ENCODE measurements around the gene TTC38.

GRCh38 chr22:46251816-46252380 lies 15.9 kb upstream of the TTC38 start:
- TF ChIP-seq, protein P1, sequence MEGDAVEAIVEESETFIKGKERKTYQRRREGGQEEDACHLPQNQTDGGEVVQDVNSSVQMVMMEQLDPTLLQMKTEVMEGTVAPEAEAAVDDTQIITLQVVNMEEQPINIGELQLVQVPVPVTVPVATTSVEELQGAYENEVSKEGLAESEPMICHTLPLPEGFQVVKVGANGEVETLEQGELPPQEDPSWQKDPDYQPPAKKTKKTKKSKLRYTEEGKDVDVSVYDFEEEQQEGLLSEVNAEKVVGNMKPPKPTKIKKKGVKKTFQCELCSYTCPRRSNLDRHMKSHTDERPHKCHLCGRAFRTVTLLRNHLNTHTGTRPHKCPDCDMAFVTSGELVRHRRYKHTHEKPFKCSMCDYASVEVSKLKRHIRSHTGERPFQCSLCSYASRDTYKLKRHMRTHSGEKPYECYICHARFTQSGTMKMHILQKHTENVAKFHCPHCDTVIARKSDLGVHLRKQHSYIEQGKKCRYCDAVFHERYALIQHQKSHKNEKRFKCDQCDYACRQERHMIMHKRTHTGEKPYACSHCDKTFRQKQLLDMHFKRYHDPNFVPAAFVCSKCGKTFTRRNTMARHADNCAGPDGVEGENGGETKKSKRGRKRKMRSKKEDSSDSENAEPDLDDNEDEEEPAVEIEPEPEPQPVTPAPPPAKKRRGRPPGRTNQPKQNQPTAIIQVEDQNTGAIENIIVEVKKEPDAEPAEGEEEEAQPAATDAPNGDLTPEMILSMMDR (IDR thresholded peaks at IDR 0.05; ENCODE audit: poor library complexity, severe bottlenecking) = no peak
- TF ChIP-seq SMC3 (conservative IDR thresholded peaks at IDR 0.05; ENCODE audit: poor library complexity) = no peak

Data from neural cell (in vitro differentiated cells).